Astrocyte of the hippocampus (primary cell): Measurements from ENCODE around the gene BOD1L1.
A peak's percentile ranks its signal among the peaks of the same experiment; 100 is the strongest.

Experiments
- DNase-seq: peaks from one replicate; pipeline ENCODE4 v3.0.0; 2011; ENCODE audit warnings: low read depth, low spot score

The BOD1L1 gene

DNA sequence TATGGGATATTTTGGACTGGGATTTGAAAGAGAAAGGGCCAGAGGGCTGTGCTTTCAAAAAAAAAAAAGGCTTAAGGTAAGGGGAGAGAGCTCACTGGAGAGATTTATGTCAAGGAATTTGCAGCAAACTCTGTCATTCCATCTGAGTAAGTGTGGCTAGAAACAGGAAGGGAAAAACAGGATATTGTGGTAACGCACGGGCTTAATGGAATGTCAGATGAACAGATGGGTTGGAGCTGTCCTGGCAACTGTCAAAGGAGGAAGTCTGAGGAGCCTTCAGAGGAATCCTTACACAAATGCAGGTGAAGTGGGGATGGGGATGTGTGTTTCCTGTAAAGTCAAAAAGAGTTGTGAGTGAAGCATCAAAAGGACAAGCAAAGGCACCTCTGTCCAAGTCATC, 68.1 kb downstream of the BOD1L1 start:
- peak; percentile 48 for DNase-seq

- DNase-seq, result no peak
These were observed 68.6 kb downstream of the BOD1L1 start for GRCh38 chr4:13558881-13559280.

DNA sequence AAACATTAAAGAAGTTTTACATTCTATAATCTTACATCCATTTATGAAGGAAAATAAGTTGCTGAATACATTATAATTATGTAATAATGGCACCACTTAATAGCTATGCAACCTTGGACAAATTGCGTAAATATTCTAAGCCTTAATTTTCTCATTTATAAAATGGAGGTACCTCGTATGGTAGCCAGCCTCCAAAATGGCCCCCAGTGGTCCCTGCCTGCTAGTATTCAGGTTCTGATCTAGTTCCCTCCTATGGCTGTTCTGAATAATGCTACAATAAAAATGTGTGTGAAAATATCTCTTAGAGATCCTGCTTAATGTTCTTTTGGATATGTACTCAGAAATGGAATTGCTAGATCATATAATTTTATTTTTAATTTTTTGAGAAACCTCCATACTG, 72.2 kb downstream of the BOD1L1 start:
- no peak for DNase-seq

DNA sequence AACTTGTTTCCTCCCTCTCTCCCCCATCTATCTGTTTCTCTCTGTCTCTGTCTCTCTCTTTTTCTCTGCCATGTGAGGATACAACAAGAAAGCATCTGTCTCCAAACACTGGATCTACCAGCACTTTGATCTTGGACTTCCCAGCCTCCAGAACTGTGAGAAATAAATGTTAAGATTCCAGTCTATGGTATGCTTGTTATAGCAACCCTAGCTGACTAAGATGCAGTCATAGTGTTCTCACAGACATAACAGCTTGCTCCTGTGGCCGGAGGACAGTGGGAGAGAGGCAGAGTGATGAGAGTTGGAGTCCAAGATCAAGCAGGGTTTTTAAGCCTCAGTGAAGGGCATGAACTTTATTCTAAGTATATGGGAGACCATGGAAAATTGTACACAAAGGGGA, 74.4 kb downstream of the BOD1L1 start:
- DNase-seq, result no peak

DNA sequence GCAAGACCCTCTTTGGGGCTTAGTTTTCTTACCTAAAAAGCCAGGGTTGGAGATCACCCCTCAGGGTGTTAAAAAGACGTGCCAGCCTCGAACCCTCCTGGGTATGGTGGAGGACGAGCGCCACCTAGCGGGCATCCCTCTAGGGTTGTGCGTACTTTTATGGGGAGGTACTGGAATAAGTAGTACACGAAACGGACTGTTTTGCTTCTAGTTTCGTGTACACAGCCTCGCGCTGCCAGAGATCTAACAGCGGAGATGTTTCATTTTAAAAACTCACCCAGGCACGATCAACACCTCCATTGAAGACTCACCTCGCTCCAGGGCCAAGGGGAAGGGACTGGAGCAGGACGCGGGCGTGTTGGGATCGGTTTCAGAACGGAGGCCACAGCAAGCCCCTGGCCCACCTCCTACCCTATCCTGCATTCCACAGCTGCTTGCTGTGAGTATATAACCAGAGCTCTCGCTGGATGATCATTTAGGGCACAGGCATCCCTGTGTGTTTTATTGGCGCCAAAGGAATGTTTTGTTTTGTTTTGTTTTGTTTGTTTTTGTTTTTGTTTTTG, 78.5 kb downstream of the BOD1L1 start:
- DNase-seq, result peak; percentile 89

GRCh38 chr4:13548059-13548983, 79.2 kb downstream of the BOD1L1 start:
- no peak for DNase-seq

DNA sequence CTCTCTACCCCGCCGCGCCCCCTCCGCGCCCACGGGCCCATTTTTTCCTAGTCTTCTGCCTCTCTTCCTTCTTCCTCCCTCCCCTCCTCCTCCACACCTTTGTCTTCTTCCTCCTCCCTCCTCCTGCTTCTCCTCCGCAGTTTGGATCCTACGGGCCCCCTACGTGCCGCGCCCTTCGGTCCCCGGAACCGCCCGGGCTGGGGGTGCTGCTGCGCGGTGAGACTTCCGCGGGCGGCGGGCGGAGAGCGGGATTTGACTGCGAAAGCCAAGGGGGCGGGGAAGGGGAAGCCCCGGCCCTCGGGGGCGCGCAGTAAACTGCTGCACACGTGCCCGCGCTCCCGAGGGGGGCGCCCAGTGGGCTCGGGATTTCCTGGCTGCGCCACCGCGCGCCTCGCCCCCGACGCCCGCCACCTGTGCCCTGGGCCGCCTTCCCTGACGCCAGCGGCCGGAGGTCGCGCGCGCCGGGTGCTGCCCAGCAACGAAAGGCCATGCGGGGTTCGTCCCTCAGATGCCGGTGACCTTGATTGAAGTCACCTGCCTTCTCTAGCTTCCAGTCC, 80.0 kb downstream of the BOD1L1 start:
- no peak for DNase-seq

DNA sequence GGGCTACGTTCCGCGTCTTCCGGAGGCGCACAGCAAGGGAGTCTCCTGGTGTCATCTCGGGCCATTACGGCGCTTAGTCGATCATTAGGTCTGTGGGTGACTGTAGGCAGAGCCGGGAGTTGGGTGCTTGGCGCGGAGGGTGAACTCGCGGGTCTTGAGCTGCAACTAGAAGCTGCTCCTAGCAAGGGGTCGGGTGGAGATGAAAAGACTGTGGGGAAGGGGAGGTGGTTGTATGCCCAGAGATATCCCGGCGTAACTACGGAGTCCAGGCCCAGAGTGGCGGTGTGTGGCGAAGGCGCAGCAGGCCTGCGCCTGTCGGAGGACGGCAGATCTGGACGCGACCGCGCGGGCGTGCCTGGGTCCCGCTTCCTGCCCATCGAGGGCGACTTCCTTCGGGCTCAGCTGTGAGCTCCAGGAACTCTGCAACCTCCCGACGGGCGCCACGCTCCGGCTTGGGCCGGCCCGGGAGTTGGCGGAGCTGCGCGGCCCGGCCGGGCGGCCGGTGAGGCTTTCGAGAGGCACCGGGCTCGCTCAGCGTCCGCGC, 80.5 kb downstream of the BOD1L1 start:
- DNase-seq, result no peak

DNA sequence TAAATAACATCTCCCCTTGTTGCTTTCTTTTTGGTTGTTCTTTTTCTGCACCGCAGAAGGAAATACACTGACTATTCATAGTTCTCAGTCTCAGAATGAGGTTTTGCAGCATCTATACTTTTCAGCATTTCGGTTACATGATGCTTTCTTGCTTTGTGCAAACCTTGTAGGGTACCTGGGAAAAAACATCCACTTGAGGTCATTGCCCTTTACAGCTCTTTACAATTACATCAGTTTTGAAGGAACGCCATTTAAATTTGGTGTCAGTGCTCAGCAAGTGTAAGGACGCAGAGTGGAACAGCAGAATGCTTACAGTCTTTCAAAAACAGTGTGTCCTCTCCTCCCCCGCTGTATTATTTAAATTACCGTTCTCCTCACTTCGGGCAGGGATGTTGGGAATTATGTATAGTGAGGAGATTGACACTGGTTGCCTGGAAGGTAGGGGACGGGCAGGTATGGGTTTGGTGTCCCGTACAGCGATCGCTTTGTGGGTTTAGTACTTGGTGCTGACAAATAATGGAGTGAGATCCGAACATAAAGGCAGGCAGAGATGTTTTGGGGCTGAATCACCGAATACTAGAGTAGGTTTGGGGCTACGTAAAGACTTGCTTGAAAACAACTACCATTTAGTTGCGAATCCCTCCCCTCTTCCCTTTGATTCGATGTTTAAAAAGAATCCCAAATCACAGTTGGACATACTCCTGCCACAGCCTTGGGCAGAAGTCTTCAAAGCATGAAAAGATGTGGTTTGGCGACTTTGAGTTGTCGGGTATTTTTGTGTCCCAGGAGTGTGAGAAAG, 81.2 kb downstream of the BOD1L1 start:
- no peak for DNase-seq

GRCh38 chr4:13545394-13545808, 82.1 kb downstream of the BOD1L1 start:
- DNase-seq, result no peak

DNA sequence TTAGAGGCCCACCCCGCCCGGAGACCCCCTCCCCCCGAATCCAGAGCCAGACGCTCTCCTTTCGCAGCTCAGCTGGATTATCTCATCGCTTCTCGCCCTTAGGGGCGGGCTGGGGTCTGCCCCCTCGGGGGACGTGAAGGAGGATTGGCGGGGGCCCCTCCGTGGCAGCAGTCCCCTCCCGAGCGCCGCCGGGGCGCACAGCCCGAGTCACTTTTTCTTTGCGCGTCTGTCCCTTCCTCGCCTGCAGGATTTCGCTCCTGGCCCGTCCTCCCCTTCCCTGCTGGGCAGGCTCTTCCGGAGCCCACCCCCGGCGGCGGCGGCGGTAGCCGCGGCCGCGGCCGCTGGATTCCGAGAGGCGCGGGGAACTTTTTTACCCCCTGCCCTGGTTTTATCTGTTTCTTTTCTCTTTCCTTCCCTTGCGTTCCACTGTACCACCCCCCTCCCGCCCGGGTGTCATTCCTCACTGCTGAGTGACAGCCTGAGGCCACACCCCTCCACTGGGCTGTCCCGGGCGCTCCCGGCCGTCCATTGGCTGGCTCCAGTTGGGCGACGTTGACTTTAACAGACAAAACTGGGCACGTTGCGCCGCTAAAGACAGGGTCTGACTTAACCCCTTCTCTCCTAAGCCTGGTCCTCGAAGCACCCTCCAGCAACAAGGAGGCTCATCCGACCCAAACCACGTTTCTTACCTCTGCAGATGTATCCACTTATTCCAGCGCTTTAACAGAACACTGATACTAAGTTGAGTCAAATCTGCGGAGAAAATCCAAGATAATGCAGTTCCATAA, 82.7 kb downstream of the BOD1L1 start:
- DNase-seq, result peak; percentile 83

- DNase-seq, result peak; percentile 64
These were observed 83.5 kb downstream of the BOD1L1 start, which contains the start of gene NKX3-2 for GRCh38 chr4:13543839-13544605. Gene NKX3-2 (minus strand): TSS chr4:13544508. CDS start chr4:13544414, 94 bp downstream.

DNA sequence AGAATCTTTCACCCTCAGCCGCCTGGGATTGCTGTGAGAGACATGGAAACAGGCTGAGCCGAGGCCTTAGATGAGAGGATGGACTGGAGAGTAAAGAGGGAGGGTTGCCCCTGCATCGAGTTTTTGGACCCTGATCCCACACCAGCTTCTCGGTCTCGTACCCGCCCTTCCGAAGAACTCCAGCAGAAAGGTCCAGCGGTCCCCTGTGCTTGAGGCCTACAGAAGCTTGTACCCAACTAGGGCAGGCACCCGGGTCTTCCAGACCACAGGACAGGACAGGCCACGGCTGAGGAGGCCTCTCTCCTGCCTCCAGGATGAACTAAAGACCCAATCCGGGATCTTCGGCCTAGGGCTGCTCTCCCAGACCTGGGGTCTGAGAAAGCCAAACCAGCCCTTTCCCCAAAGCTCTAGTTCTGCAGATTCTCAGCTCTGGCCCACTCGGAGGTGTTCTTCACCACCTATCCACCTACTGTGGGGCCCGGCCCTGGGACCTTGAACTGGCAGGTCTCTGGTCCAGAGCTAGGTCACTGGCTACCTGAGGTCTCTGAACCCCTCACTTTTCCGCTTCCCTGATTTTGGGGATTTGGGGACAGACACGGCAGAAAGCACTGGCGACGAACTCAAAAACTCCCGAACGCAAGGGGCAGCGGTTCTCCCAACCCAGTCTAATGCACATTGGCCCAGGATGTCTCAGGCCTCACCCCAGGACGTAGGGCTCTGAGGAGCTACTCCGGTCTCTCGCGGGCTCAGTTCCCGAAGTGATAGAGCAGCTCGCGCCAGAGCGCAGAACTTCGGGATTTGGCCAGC, 84.3 kb downstream of the BOD1L1 start:
- DNase-seq, result no peak

- DNase-seq, result no peak
These were observed 84.9 kb downstream of the BOD1L1 start for GRCh38 chr4:13542577-13543031.

- no peak for DNase-seq
These were observed 85.6 kb downstream of the BOD1L1 start for GRCh38 chr4:13541720-13542576.

DNA sequence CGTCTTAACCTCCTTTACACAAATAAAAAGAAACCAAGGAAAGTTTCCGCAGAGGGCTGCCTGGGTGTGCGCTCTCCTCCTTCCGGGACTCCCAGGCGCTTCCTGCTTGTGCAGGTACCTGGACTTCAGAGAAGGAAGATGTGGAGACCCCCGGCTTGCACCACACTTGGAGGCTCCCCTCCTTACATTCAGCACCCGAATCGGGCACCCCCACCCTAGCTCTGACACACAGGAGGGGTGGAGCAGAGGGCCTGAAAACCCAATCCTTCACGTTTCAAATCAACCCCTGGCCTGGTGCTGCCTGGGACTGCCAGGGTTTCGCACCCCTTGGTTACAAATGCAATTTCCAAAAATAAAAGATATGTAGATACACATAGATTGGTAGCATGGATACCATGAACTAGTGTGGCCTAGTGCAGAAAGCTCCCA, 86.3 kb downstream of the BOD1L1 start:
- DNase-seq, result no peak

DNA sequence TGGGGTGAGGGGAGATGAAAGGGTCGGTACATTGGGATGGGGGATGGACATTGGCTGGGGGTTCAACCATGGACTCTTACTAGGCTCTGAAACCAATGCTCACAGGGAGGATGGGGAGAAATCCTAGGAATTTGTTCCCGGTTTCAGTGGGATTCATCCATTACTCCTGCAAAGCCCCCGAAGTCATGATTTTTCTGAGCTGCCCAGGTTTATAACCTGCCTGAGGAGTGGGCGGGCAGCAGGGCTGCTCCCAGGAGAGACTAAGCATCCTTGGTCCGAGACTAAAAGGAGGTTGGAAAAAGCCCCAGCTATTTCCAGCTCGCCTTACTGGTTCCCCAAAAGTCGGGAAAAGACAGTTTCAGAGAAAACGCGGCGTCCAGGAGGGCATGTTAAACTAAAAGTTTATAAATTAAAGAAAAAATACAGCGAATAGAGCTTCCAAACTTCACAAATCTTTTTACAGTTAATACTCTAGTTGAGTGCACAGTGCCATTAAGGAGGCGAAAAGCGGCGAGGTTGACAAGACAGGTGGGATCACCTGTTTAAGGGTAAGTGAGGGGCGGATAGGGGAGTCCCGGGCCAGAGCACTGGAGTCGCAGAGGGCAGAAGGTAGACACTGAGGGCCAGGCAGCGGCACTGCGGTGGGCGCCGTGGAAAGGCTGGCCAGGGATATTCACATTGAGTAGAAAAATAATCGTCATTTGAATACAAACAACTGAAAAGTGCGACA, 86.9 kb downstream of the BOD1L1 start:
- no peak for DNase-seq
